Aortic smooth muscle cell (primary cell): Measurements from ENCODE around the gene SLC7A5. TPM values are rescaled to one million over a fixed set of nuclear protein-coding genes. Genes with fewer than 3 reads are reported as not detected.

Experiments
- total RNA-seq: library from RNA; depleted of rRNA; stranded (reverse); fragments of >200 nt; gene quantifications from 2 replicates; pipeline ENCODE4 v1.2.3, GENCODE V29; 2014

The SLC7A5 gene
- 4.4 and 4.8 TPM in 2 replicates for total RNA-seq

DNA sequence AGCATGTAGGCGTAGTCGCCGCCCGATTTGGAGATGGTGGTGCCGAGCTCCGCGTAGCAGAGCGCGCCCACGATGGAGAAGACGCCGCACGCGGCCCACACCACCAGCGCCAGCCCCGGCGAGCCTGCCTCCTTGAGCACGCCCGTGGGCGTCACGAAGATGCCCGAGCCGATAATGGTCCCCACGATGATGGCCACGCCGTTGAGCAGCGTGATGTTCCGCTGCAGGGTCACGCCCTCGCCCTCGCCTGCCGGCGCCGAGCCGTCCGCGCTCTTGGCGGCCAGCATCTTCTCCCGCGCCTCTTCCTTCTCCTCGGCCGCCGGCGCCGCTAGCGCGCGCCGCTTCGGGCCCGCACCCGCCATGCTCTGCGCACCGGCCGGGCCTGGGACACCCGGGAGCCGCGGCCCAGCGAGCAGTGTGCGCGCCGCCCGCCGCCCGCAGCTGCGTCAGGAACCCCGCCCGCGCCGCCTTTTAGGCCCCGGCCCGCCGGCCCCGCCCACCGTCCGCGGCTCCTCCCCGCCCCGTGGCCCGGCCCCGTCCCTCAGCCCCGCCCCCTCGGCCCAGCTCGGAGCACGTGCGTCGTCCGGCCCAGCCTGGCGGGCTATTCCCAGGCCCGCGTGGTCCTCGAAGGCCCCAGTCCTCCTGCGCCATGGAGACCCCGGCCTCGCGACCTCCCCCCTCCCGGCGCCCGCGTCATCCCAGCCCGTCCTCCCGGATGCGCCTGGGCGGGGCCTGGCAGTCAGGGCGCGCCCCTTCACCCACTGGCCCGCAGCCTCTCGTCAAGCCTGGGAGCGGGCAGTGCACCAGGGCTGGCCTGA, at the start of gene SLC7A5:
SLC7A5 (minus strand) TSS at position 447 of the 818 bp plus-strand sequence; CDS start at position 362, 85 bp downstream.

Other genes with a start within 250 kb of the SLC7A5 start
- gene KLHDC4, start 103.5 kb downstream of the SLC7A5 start, total RNA-seq = 21.8 and 23.1 TPM in 2 replicates
- not detected in 2 replicates for gene CA5A, start 67.0 kb upstream of the SLC7A5 start, total RNA-seq
- 13.9 and 19.6 TPM in 2 replicates for gene BANP, start 81.9 kb upstream of the SLC7A5 start, total RNA-seq